Gastroesophageal sphincter (tissue), 3 donors: ENCODE results near the gene SLC25A34.

Source experiments
- CTCF ChIP-seq, 4 experiments: fragments of 200-600 bp in 2 of 4; fragments of 450-650 bp in 2 of 4; sonication (generic) in 1 of 4; IDR thresholded peaks; one replicate each; pipeline ENCODE4 v1.5.1; 2017 to 2019; ENCODE audit warnings: antibody characterized with exemption in 4 of 4, mild to moderate bottlenecking in 2 of 4, moderate library complexity in 2 of 4
- EP300 ChIP-seq: sonication (generic); formaldehyde crosslinking; IDR thresholded peaks from one replicate; pipeline ENCODE4 v1.6.1; 2017; ENCODE audit warnings: antibody characterized with exemption, mild to moderate bottlenecking
- POLR2A ChIP-seq, 2 donors: fragments of 450-650 bp; IDR thresholded peaks; one replicate each; pipeline ENCODE4 v1.6.1; 2017; ENCODE audit warnings: antibody characterized with exemption in 2 of 2, mild to moderate bottlenecking in 2 of 2, moderate library complexity in 1 of 2

DNA sequence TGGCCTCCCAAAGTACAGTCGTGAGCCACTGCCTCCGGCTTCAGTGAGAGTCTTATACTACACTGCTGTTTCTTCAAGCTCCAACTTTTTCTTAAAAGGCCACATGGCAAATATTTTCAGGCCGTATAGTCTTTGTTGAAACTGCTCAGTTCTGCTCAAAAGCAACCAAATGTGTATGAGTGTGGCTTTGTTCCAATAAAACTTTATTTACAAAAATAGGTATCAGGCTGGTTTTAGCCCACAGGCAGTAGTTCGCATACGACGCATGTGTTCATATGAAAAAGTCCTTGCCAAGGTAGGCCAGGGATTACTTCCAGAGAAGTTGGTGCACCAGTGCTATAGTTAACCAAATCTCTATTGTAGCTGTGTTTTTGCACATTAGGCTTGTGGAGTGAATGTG, 45.7 kb upstream of the SLC25A34 start:
- no peak for TF ChIP-seq CTCF (IDR thresholded peaks at IDR 0.05)
- TF ChIP-seq POLR2A (IDR thresholded peaks at IDR 0.05) = no peak
- no peak for TF ChIP-seq EP300
